ENCODE results near the gene ZFP36L1.
"Not testable (repeated sequence)": the region's sequence is repeated elsewhere in the genome, so short reads cannot be mapped to it uniquely, and the experiment has no call there.

ZFP36L1 gene

GRCh38 chr14:68782091-68782981 is 10.5 kb downstream of the ZFP36L1 start:
- no peak for DNase-seq

GRCh38 chr14:68781161-68782021 is 11.5 kb downstream of the ZFP36L1 start:
- DNase-seq: no peak

DNA sequence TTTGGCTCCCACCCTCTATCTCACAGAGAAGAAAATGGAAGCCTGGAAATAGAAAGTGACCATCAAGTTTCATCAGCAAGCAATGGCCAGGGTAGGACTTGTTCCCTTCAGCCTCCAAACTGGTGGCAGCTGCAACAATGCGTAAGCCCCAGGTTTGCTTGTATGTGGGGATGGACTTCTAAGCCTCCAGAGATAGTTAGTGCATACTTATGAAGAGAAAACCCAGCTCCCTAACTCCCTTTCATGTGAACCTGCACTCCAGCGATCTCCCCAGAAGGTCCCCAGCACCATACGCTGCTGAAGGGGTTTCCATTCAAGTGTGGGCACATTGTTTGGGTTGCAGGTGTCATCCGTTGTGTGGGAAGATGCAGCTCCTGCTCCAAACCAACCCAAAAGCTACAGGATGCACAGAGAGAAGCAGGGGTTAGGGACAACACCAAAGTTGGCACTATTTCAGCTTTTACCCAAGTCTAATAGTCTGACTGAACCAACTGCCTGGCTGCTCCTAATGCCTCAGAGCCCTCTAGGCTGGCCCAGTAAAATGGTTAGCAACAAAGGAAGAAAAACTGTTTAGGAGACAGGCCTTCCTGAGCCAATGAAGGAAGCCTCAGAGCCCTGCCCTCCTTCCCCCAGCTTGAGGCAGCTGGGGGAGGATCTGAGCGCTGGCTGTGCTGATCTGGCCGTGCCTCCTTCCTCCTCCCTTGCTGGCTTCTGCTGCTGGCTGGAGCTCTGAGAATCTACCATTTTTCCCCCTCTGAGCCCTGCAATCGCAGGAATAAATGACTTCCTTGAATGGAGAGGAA is 12.3 kb downstream of the ZFP36L1 start:
- no peak for DNase-seq

- no peak for DNase-seq
Observed at GRCh38 chr14:68779761-68780323, 13.0 kb downstream of the ZFP36L1 start.

GRCh38 chr14:68777644-68778043 is 15.2 kb downstream of the ZFP36L1 start:
- DNase-seq: no peak

DNA sequence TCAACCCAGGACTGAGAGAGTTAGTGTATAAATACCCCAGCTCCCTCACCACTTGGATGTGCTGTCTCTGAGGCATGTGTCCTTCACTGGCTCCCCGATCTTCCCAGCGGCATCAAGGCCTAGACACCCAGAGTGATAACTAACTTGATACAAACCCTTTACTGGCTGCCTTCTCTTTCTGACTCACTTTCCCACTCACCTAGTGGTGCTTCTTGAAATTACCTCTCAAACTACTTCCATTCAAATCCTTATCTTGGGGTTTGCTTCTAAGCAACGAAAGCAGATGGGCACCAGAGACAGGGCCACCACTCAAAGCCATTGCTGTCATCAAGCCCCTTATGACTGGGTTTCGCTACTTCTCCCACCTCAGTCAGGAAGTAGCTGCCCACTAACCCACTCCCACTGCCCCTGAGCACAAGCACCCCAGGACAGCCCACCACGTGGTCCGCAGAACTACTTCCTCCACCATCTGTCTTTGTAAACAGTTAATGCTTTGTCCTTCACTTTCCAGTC is 17.2 kb downstream of the ZFP36L1 start:
- DNase-seq: no peak

- DNase-seq: no peak
Observed at GRCh38 chr14:68774771-68775613, 17.9 kb downstream of the ZFP36L1 start.

DNA sequence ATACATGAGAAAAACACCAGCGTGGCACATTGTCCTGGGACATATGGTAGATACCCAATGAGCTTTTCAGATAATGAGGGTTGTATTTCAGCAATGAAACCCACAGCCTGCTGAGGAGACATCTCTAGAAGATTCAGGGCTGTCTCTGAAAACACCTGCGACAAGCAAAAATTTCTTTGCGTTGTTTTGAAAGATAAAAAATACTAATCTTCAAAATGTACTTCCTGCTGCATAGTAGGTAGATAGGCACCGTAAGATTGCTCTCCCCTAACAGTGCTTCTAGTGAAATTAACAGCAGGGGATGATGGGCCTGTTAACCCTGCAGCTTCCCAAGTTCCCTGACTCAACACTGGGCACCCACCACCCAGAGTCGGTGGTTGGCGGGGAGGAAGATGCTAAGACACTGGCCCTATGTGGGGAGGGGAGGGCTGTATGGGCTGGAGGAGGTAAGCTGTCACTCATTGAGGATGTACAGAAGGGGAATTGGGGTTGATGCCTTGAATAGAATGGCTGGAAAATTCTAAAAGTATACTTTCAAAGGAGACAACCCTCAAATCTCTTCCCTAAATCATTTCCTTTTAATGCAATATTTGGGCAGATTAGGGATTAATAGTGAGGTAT is 20.0 kb downstream of the ZFP36L1 start:
- no peak for DNase-seq

- no peak for DNase-seq
Observed at GRCh38 chr14:68771631-68772030, 21.2 kb downstream of the ZFP36L1 start.

DNA sequence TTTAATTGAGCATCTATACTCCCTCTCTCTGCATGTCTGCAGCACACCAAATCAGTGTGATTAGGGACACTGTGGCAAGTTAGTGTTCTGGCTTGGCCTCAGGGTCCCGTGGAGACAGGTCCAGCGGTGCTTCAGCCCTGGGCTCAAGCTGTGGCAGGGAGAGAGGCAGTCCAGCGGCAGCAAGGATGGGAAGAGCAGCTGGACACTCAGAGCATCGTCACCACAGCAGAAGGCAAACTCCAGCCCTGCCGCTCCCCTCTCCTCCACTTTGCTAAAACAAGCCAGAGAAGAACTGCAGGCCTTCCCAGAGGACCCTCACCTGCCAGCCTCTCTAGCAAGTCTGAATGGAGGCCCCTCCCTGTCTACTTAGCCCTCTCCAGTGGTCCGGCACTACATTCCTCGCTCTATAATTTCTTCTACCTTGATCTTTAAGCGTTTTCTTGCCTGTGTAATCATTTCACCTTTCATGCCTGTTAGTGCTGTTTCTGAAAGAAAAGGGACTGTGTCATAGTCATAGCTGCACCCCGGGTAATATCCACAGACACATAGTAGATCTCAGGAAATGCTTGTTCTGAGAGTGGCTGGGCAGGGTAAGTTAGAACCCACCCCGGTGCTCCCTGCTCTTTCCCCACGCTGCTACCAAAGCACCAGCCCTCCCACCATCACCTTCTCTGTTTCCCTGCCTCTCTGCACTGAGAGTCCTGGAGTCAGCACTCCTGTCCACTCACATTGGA is 22.1 kb downstream of the ZFP36L1 start:
- no peak for DNase-seq

DNA sequence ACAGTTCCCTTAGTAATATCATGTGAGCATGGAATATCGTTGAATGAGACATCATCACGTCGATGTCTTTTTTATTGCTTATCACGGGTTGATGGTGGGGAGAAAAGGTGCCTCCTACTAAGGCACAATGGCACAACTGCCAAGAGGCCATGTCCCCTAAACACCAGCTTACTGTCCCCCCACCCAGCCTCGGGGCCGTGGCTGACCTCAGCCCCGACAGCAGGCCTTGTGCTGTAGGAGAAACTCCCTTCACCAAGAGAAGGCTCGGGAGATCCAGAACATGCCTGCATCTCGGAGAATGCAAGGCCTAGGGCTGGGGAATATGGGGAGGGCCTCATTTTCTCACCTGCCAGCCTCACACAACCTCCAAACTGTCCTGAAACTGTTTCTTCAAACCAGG is 22.8 kb downstream of the ZFP36L1 start:
- DNase-seq: no peak

DNA sequence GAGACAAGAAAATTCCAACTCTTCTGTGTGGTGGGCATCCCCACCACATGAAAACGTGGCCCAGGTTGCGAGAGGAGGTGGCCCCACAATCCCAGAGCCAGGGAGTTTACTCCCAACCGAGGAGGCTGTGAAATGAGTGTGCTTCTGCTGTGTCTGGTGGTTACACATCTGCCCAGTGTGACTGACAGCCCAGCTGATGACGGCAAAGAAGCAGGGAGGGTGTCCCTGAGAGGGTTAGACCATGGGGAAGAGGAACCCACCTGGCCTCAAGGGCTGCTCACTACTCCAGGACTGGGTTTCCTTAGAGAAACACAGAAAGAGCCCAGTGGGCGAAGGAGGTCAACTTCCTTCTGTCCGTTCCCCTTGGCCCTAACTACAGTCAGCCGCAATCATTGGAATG is 24.6 kb downstream of the ZFP36L1 start:
- no peak for DNase-seq

DNA sequence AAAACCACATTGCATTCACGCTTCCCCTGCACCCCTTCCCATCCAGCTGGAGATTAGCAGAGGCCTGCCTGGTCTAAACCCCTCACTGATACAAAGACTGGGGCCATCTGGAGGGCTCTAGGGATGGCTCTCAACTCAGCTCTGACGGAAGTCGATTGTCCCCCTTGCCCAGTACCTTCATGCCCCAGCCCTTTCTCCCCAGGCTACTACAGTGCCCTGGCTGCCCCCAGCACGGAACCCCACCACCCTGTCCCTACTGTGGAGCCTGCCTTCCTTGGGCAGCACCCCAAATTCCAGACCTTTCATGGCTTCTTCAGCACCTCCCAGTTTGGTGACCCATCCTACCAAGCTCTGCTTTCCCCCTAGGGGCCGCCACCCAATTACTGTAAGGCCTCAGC is 25.6 kb downstream of the ZFP36L1 start:
- no peak for DNase-seq

DNA sequence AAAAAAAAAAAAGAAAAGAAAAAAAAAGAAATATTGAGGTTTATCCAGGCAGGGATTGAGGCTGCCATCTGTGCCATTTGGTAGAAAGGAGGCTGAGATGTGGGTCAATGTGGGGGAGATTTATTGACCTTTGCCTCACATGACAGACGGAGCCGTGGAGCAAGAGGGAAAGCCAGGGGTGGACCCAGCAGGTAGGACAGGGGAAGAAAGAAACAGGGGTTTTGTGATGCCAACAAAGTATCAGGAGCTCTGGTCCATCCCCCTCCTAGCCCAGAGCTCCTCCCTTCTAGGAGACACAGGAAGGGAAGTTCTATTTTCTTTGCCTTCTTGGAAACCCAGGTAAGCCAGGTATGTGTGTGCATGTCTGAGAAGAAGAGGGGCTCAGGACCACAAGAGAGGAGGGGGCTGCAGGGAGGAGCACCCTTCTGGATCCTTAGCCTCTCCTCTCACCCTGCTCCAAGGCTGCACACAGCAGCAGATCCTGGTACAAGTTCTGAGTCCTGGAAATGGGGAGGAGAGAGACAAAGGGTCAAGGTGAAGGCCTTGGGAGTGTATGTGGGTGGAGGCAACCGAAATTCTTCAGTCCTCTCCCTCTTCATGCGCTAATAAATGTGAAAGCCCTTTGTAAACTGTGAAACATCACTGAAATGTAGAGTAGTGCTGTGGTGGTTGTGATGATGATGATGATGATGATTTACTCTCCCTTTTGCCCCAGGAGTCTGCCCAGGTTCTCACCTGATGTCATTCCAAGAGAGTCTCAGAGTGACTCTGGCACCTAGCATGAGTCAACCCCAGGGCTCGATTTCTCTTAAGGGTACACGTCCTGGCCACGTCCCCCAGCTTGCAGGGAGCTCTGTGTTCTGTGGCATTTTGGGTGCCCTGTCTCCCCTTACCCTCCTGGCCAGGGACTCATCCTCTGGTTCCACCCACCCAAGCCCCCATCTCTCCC is 26.3 kb downstream of the ZFP36L1 start:
- no peak for DNase-seq

- DNase-seq: not testable (repeated sequence)
Observed at GRCh38 chr14:68763843-68764242, 29.0 kb downstream of the ZFP36L1 start.

DNA sequence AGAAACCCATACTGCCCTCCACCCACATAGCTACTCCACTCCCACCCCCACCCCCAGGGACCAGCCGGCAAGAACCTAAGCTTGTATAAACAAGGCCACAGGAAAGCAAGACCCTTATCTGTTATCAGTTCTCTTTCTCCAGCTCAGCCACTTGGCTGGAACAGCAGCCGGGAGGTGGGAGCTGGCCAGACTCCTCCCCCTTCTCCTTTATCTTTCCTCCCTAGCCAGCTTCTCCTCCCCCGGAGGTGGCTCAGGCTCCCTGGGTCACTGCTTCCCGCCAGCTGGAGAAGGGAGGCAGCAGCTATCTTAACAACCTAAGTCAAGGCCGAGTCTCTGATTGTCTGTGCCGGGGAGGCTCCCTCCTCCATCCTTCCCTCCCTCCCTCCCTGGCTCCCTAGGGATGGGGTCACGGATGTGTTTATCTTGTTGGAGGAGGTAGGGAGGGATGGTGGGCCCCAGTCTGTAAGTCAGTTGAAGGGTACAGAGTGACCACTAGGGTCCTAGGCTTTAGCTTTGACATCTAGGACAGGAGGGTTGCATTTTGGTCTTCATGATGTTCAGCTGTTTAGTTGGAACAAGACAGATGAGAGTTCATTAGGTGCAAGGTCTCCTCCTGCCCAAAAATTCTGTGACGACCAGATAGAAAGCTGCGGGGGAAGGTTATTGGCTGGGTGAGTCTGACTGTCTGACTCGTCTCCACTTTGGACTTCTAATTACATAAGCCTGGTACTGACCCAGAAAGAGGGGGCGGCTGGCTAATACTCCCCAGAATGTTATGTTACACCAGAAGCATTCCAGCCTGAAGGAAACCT is 29.7 kb downstream of the ZFP36L1 start:
- DNase-seq: no peak

- no peak for DNase-seq
Observed at GRCh38 chr14:68761391-68761790, 31.5 kb downstream of the ZFP36L1 start.

DNA sequence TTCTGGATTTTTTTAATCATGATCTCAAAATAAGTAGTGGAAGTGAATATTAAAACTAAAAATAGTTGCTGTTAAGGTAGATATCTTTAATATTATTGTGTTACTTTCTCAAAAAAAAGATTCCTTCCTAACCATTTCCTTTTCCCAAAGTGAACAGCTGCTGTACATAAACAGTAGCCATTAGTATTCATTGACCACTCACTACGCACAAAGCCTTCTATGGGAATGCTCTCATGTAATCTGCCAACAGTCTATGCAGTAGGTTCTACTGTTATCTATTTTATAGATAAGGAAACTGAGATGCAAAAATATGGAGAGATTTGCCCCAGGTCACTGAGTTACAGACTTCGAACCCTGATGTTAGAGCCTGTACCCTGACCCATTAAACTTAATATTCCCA is 32.1 kb downstream of the ZFP36L1 start:
- no peak for DNase-seq
